Stimulated activated CD8-positive, alpha-beta memory T cell treated with anti-CD3 and anti-CD28 coated beads, Interleukin-7, amount 100 ng/mL, for 24 hours (primary cell): ENCODE data around the gene C2CD3.

ENCODE experiments used
- DNase-seq: peaks from one replicate; pipeline ENCODE4 v3.0.0-alpha.2; 2020; ENCODE audit warnings: low read depth

C2CD3 gene

GRCh38 chr11:73980001-73980961 lies 190.5 kb downstream of the C2CD3 start:
- no peak for DNase-seq

DNA sequence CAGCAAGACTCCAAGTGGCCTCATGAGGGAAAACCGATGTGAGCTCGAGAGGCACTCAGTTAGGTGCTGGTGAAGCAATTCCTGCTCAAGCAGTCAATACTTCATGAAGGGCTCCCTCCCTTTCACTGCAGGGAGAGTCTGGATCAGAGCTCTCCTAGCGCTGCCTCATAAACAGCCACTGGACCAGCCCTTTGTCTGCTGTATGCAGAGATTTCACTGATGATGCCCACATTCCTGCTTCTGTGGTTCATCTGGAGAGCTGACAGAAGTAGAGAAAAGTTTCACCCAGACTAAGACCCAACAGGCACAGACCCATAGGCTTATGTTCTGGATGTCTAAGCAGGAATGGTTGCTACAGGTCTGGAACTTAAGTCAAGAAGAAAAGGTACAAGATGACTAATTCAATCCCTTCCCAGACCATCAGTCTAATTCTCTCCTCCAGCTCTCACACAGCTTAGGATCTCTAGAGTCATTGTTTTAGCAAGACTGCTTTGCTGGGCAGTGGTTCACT lies 192.2 kb downstream of the C2CD3 start:
- no peak for DNase-seq

- no peak for DNase-seq
Observed at GRCh38 chr11:73977856-73978519, 192.8 kb downstream of the C2CD3 start.

GRCh38 chr11:73976451-73977151 lies 194.2 kb downstream of the C2CD3 start:
- no peak for DNase-seq

- no peak for DNase-seq
Observed at GRCh38 chr11:73975479-73975757, 195.4 kb downstream of the C2CD3 start.

GRCh38 chr11:73974604-73975478 lies 196.0 kb downstream of the C2CD3 start:
- no peak for DNase-seq

GRCh38 chr11:73972620-73973449 lies 198.0 kb downstream of the C2CD3 start:
- no peak for DNase-seq

DNA sequence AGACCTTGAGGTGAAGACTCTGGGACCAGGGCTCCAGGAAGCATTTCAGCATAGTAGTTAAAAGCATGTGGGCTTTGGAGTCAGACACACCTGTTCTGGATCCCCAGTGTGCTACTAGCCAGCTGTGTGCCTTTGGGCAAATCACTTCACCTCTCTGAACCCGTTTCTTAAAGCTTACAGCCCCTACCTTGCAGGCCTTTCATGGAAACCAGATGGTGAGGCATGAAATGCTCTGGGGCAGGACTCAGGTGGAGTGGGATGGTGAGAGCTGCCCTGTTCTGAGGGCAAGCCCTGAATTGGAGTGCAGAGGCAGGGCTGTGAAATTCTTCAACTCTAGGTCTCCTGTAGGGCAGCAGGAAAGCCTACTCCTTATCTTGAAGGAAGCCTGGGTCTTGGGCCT lies 198.6 kb downstream of the C2CD3 start:
- DNase-seq, result no peak

GRCh38 chr11:73971175-73971719 lies 199.6 kb downstream of the C2CD3 start:
- no peak for DNase-seq

- DNase-seq, result no peak
Observed at GRCh38 chr11:73969991-73970800, 200.6 kb downstream of the C2CD3 start.

DNA sequence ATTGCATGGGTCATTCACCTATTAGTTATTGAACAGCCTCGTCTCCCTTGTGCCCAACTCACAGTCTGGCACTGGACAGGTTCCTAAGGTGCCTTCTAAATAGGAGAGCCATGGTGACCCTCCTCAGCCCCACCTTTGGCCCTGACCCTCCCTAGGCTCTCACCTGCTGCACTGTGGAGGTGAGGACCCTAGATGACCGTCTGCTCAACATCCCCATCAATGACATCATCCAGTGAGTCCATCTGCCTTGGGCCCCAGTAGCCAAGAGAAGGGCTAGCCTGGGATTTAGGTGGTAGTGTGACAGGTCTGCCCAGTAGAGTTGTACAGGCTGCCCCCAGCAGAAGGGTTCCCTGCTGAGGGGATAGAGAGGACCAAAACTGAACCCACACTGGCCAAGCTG lies 201.7 kb downstream of the C2CD3 start:
- no peak for DNase-seq

GRCh38 chr11:73968356-73968966 lies 202.3 kb downstream of the C2CD3 start:
- DNase-seq, result no peak

DNA sequence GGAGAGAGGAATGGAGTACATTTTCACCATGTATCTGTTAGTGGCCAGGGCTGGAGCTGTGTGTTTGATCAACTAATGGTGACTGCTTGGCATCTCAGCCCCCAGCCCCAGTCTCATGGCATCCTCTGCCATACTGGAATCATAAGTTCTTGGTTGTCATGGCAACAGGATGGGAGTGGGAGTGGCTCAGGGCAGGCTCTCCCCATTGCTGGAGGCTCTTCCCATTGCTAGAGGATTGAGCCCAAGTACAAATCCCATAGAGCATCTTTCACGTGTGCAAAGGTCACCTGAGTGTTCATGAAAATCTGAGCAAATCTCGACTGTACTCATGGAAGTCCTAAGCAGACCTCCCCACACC lies 205.1 kb downstream of the C2CD3 start:
- no peak for DNase-seq

- DNase-seq, result no peak
Observed at GRCh38 chr11:73965076-73965763, 205.6 kb downstream of the C2CD3 start.

DNA sequence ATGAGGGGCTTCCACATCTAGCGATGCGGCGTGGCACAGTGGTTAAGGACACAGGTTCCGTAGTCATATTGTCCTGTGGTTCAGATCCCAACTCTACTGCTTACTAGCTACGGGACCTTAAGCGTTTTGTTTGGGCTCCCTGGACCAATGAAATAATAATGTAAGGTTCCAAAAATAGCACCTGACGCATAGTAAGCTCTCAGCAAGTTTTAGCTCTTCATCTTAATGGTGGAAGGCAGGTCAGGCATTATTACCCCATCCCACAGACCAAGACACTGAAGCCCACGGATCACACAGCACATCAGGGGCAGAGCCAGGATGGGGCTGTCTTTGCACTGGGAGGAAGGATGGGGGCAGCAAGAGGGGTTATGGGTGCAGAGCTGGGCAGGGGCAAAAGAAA lies 206.9 kb downstream of the C2CD3 start:
- DNase-seq, result no peak
